ENCODE data around the gene TBC1D1. TPM values are rescaled to one million over a fixed set of nuclear protein-coding genes. Genes with fewer than 3 reads are reported as not detected.

Gene TBC1D1
- total RNA-seq, 1 donor from 2014 or later: 78.9 TPM

DNA sequence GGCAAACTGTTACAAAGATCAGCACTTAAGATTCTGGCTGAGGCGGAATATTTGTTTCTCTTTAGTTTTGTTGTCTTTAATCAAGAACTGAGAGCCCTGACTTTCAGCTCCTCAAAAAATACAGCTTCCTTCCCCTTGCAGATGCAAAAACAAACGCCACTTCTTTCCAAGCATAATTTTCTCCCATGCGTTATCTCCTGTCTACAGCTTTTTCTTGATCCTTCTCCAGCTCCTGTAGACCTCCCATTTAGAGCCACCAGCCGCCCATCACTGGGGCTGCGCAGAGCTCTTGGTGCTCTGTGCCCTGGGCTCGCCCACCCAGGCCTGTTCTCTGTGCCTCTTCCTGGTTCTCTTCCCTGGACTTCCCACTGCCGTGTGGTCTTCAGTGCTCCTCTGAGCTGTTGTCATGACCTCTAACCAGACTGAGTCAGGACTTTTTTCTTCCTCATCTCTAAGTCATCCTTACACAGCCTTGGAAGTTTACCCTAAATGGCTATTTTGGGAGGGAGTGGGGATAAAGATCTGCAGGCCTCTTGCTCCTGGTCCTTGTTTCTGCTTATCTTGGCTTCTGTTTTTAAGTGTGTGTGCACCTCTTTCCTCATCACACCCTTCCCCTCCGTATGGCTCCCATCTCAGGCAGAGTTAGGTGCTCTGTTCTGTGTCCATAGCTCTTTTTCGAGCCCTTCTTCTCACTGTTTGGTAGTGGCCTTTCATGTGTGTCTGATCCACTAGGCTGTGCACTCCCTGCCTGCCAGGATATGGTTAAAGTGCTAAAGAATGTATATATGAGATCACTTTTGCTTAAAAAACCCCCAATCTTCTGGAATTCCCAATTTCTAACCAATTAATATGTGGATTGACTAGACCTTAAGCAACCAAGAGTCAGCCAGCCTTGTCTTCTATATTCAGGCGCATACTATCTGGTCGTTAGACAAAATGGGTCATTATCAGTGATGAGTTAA is 191.8 kb downstream of the TBC1D1 start:
- TF ChIP-seq, protein P1, sequence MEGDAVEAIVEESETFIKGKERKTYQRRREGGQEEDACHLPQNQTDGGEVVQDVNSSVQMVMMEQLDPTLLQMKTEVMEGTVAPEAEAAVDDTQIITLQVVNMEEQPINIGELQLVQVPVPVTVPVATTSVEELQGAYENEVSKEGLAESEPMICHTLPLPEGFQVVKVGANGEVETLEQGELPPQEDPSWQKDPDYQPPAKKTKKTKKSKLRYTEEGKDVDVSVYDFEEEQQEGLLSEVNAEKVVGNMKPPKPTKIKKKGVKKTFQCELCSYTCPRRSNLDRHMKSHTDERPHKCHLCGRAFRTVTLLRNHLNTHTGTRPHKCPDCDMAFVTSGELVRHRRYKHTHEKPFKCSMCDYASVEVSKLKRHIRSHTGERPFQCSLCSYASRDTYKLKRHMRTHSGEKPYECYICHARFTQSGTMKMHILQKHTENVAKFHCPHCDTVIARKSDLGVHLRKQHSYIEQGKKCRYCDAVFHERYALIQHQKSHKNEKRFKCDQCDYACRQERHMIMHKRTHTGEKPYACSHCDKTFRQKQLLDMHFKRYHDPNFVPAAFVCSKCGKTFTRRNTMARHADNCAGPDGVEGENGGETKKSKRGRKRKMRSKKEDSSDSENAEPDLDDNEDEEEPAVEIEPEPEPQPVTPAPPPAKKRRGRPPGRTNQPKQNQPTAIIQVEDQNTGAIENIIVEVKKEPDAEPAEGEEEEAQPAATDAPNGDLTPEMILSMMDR (IDR thresholded peaks at IDR 0.05; ENCODE audit: unreplicated experiment): no peak
- H3K36me3 Mint-ChIP-seq: peaks cover 17% of the 10 kb centered on the region
- peaks cover 47% of the 10 kb centered on the region for H3K4me1 Mint-ChIP-seq
- no peaks in the 10 kb centered on the region for H3K27me3 Mint-ChIP-seq (ENCODE audit: low read depth)
- H3K9me3 Mint-ChIP-seq: no peaks in the 10 kb centered on the region
- no peak overlapping the region for H3K27ac Mint-ChIP-seq
- no peak for DNase-seq (ENCODE audit: low spot score in 2 of 2, unreplicated experiment in 2 of 2)
- no peak overlapping the region for H3K4me3 Mint-ChIP-seq

DNA sequence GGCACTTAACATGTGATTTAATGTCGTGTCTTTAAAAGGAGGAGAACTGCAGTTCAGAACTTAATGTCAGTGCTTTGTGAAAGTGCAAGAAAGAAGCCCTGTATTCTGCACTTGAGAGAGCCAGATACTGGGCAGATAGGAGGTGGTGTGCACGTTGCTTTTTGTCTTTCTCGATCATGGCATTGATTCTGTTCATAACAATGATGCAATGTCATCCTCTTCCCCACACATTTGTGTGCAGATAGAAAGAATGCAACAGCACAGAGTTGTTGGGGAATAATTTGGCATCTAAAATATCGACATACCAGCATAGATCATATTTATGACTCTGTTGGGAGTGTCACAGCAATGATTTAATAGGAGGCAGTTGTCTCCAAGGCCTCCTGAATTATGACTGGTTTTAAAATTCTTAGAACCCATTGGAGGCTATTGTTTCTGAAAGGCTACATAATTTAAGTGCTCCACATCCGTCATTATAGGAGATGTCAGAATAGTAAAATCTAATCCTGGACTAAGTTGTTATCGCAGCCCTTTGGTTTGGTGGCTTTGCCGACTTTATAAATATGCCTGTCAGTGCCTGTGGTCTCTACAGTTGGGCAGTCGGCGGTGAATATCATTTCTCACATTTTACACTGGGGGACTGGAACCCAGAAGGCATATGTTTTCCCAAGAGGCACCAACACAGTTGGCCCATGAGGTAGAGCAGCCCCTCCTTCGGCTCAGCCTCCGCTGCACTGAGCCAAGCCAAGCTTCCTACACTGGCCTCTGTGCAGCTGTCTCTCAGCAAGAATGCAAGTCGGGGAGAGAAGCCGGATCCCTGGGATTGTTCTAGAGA is 194.2 kb downstream of the TBC1D1 start:
- no peaks in the 10 kb centered on the region for H3K27me3 Mint-ChIP-seq (ENCODE audit: low read depth)
- H3K36me3 Mint-ChIP-seq: peaks cover 13% of the 10 kb centered on the region
- TF ChIP-seq, protein P1 (IDR thresholded peaks at IDR 0.05; ENCODE audit: unreplicated experiment): no peak
- peak in 1 of 2 experiments; percentile 46 for DNase-seq (ENCODE audit: low spot score in 2 of 2, unreplicated experiment in 2 of 2)
- no peaks in the 10 kb centered on the region for H3K9me3 Mint-ChIP-seq
- H3K4me1 Mint-ChIP-seq: peaks cover 56% of the 10 kb centered on the region
- peak overlapping the region; percentile 74 for H3K27ac Mint-ChIP-seq
- H3K4me3 Mint-ChIP-seq: peak overlapping the region; percentile 7

DNA sequence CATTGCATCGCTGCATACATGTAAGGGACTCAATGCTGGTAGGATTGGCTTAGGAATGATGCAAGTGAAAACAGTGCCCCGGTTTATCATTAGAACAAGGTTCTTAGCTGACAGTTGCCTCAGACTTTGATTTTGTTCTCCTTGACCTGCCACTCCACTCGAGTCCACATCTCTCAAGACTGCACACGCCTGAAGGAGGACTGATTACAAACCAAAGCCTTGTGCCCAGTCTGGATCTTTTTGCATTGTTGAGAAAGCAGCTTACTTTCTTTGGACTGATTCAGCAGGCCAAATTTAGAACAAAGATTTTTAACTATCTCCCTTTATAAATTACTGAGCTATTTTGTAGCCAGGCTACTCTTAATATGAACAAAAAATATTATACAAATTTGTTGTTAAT is 194.9 kb downstream of the TBC1D1 start:
- no peaks in the 10 kb centered on the region for H3K27me3 Mint-ChIP-seq (ENCODE audit: low read depth)
- H3K9me3 Mint-ChIP-seq: no peaks in the 10 kb centered on the region
- TF ChIP-seq, protein P1 (IDR thresholded peaks at IDR 0.05; ENCODE audit: unreplicated experiment): no peak
- DNase-seq (ENCODE audit: low spot score in 2 of 2, unreplicated experiment in 2 of 2): no peak
- no peak overlapping the region for H3K4me3 Mint-ChIP-seq
- peak overlapping the region; percentile 74 for H3K27ac Mint-ChIP-seq
- peaks cover 11% of the 10 kb centered on the region for H3K36me3 Mint-ChIP-seq
- H3K4me1 Mint-ChIP-seq: peaks cover 62% of the 10 kb centered on the region

DNA sequence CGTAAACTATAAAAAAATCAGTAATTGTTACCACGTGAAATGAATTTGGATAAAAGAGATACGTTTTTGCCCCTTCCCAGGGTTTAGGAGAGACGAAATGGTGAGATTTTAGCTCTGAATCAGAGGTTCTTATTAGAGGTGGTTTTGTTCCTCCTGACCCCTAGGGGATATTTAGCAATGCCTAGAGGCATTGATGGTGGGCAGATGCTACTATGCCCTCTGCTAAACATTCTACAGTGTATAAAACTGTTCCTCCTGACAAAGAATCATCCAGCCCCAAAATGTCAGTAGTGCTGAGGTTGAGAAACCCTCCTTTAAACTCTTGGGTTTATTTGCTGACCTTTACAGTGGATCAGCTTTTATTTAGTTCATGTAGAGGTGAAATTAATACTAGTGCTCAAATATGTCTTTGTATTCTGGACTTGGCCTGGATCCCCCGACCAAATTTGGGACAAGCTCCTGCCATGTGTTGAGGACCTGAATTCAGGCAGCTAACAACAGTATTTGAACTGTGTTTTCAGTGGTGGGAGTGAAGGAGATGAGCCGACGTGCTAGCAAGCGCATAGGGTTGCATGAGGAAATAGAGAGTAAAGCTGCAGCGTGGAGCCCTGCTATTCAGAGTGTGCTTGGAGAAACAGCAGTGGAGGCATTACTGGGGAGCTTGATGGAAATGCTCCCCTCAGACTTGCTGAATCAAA is 195.4 kb downstream of the TBC1D1 start:
- TF ChIP-seq, protein P1 (IDR thresholded peaks at IDR 0.05; ENCODE audit: unreplicated experiment): no peak
- H3K27ac Mint-ChIP-seq: no peak overlapping the region
- H3K36me3 Mint-ChIP-seq: peaks cover 11% of the 10 kb centered on the region
- H3K27me3 Mint-ChIP-seq (ENCODE audit: low read depth): no peaks in the 10 kb centered on the region
- no peaks in the 10 kb centered on the region for H3K9me3 Mint-ChIP-seq
- peaks cover 67% of the 10 kb centered on the region for H3K4me1 Mint-ChIP-seq
- H3K4me3 Mint-ChIP-seq: no peak overlapping the region
- DNase-seq (ENCODE audit: low spot score in 2 of 2, unreplicated experiment in 2 of 2): no peak

DNA sequence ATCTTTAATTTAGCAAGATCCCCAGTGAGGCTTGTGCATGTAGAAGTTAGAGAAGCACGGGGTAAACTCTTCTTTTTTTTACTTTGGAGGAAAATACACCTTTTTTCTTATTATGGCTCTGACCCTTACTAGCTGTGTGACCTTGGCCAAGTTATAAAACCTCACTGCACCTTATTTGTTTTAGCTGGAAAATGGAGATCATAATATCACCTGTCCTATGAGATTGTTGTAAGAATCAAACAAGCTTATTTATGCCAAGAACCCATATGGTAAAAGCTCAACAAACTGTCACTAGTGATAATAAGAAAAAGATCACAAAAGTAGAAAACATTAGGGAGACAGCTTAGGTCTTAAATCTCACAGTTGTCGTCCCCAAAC is 196.0 kb downstream of the TBC1D1 start:
- TF ChIP-seq, protein P1 (IDR thresholded peaks at IDR 0.05; ENCODE audit: unreplicated experiment): no peak
- H3K27ac Mint-ChIP-seq: no peak overlapping the region
- H3K4me3 Mint-ChIP-seq: no peak overlapping the region
- H3K4me1 Mint-ChIP-seq: peaks cover 70% of the 10 kb centered on the region
- no peaks in the 10 kb centered on the region for H3K9me3 Mint-ChIP-seq
- no peaks in the 10 kb centered on the region for H3K27me3 Mint-ChIP-seq (ENCODE audit: low read depth)
- DNase-seq (ENCODE audit: low spot score in 2 of 2, unreplicated experiment in 2 of 2): no peak
- H3K36me3 Mint-ChIP-seq: peaks cover 11% of the 10 kb centered on the region

Data from mesothelial cell of epicardium (in vitro differentiated cells).